Measurements from ENCODE around the gene XYLT2.

The XYLT2 gene

DNA sequence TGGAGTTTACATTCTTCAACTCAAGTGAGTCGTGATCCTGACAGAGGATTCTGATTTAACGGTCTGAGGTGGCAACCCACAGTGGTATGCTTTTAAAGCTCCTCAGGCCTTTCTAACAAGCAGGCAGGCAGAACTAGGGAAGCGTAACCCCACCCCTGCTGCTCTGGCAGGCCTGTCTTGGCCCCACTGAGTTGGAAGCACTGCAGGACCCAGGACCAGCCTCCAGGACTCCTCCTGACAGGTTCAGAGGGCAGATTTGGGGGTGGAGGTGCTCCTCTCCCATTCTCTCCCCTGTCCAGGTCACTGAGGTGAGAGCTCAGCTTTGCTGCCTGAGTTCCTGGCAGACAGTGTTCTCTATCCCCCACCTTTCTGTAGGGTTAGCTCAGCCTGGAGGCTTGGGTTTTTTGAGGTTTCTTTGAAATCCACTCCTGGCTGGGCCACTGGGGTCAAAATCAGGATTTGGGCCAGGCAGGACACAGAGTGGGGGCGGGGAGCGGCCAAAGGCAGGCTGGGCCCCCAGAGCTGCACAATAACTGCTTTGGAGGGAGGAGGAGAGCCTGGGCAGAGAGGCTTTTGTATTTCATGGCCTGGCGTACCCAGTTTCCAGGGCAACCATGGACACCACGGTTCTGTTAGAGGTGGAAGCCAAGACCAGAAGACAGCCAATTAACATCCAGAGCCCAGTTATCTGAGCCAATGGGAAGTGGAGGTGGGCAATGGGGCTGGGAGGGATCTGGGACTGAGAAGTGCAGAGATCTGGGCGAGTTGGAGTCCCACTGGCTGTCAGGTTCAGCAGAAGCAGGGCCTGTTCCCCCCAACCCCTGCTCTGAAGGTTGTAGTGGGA lies 17.5 kb downstream of the XYLT2 start:
- DNase-seq (ENCODE audit: low read depth in 2 of 2), result no peak

DNA sequence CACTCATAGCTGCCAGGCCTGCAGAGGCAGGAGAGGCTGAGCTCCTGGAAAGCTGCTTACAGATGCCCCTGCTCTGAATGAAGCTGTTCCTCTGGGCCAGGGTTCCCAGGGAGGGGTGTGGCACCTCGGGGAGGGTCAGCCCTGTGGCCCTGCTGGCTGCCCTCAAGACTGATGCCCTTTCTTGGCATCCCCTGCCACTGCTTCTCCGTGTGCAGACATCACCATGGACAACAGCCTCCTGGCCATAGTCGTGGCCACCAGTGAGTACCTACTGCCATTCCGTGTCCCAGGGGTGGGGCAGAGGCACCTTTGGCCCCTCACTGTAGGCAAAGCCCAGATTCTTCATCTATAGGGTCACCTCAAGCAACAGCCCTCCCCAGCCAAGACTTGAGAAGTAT lies 18.1 kb downstream of the XYLT2 start:
- DNase-seq (ENCODE audit: low read depth in 2 of 2), result no peak

DNA sequence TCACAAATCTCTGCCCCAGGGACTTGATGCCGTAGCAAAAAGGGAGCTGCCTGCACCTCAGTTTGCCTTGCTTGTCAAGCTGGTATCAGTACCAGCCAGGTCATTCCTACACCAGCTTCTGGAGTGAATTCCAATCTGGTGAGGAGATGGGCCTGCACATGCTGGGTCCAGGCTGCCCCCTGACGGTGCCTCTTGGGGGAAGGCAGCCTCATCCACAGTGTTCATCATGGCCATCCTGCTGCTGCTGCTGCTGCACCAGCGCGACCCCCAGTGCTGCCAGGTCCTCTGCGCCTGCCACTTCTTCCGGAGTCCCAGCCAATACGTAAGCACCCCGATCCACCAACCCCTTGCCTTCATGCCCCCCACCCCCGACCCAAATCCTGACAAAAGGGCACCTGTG lies 18.8 kb downstream of the XYLT2 start:
- no peak for DNase-seq (ENCODE audit: low read depth in 2 of 2)

DNA sequence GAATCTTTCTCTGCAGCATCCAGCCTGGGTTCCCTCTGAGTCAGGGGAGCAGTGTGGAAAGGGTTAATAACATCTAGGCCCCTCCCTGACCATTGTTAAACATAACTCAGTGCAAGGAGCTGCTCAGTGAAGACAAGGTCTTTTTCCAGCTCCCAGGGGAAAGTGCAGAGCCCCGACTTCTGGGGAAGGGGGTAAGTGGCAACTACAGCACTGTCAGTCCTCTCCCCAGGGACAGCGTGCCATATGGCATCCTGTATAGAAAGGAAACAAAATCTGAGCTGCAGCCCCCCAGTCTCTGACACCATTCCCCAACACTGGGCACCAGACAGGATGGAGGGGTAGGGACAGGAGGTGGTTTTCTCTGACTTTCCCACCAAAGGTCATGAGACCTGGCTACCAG lies 19.2 kb downstream of the XYLT2 start:
- DNase-seq (ENCODE audit: low read depth in 2 of 2), result no peak

DNA sequence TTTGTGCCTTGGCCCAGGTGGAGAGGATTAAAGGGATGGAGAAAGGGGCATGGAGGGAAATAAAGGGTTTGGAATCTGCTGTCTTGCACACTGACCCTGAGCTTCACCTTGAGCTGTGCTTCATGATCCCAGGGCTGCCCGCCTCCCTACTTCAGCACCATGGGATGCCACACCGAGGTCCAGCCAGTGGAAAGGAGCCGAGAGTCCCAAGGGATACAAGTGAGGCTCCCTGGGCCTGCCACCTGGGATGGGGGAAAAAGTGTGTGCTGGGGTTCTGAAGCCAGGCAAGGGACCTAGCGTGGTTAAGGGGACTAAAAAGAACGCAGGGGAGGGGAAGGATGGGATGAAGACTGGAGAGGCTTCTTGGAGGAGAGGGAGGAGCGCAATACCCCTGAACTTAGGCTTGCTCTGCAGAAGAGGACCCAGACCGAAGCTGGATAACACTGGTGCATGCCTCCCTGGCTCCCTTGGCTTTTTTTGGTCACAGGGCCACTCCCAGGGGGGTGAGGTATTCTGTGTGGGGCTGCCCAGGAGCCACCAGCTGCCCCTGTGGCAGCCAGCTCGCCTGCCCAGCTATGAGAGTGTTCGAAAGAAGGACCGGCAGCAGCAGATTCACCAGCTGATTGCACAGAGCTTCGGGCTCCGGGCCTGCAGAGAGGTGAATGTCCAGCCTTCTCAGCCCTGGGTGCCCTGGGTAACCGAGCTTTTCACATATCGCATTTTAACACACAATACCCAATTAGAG lies 19.9 kb downstream of the XYLT2 start:
- DNase-seq (ENCODE audit: low read depth in 2 of 2), result no peak

DNA sequence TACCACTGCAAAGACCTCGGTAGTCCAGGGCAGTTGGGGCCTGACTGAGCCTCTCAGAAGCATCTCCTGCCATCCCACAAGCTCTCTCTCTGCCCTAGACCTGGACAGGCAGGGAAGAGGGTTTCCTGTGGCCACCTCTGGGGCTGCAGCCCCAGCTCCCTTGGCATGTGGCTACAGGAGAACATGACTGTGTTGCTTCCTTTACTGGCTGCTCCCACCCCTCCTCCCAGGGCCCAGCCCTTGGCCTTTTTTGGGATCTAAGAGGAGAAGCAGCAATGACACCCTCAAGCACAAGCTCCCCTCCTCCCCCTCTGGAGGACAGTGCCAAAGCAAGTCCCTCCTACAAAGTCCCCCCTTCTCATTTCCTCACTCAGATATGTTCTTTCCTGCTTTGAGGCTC lies 21.5 kb downstream of the XYLT2 start:
- DNase-seq (ENCODE audit: low read depth in 2 of 2), result no peak

DNA sequence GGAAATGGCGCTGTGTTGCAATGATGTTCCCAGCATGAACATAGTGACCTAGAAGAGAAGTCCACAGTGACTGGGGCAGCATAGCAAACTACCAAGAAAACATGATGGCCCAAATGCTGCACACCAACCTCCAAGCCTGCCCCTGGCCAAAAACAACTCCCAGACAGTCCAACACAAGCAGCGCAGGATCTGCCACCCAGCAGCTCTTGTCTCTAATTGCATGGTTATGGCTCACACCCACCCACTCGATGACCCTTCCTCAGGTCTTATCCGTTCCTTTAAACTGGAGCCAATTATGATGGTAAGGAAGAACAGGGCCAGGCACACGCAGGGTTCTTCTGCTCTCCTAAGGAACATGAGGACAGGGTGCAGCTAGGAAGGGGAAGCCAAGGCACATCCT lies 24.1 kb downstream of the XYLT2 start:
- no peak for DNase-seq (ENCODE audit: low read depth in 2 of 2)

DNA sequence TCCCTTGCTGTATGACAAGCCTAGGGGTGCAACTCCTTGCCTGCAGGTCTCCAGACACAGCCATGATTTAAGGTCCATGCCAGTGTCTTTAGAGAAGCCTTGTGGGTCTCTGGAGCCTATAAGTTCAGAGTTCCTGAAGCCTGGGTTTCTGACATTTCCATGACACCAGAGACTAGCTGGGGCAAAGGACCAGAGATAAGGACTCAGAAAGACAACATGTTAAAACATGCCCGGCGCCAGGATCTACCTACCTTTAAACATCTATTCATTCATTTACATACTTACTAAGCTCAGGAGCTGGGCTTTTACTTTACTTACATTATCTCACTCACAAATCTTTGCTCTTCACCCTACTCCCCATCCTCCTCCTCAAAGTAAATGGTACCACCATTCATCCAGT lies 25.6 kb downstream of the XYLT2 start:
- DNase-seq (ENCODE audit: low read depth in 2 of 2), result no peak

DNA sequence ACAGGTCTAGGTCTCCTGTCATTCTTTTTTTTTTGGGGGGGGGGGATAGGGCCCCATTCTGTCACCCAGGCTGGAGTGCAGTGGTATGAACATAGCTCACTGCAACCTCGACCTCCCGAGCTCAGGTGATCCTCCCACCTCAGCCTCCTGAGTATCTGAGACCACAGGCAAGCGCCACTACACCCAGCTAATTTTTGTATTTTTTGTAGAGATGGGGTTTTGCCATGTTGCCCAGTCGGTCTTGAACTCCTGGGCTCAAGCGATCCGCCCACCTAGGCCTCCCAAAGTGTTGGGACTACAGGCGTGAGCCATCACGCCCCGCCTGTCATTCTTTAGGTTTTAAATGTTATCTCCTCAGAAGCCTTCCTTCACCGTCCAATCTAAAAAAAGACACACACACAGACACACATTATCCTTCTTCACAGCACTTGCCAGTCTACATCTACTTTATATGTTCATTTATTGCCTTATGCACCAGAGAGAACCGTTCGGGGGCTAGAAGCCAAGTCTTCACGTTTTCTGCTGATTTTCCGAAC lies 26.4 kb downstream of the XYLT2 start:
- no peak for DNase-seq (ENCODE audit: low read depth in 2 of 2)

DNA sequence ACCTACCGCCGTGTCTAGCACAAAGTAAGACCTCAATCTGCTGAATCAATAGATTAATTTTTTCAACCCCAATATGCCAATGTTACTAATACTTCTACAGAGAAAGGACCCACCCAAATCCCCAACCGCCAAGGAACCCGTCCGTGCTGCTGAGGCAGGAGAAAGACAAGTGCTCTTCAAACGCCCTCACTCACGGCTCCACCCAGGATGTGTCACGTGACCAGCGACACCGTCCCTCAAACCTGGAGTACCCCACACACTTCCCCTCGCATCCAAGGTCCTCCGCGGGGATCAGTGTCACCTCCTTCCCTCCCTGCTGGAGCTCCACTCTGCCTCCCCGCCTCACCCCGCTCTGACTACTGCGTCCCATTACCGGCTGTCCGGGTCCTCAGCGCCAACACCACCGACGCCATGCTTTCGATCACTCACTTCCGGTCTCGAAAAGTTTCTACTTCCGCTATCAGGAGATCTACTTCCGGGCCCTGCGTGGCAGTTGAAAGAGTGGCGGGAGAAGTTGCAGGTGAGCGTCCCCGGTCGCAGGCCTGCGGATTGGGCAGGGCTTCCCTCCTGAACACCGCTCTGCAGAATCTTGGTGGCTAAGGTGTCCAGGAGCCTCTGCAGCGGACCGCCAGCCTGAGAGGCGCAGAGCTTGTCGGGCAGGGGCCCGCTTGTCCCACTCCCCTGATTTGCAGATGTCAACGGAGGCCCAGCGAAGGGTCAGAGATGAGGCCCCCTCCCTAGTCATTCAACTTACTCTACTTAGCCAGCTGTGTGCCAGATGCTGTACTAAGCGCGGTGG lies 27.0 kb downstream of the XYLT2 start, which contains the start of the genes EME1 and MRPL27:
TSS of gene EME1 (plus strand) at position 472 of the 799 bp plus-strand sequence. CDS start 1,980 bp downstream, outside the sequence.
TSS of gene MRPL27 (minus strand) at position 427 of the 799 bp plus-strand sequence. CDS start at position 413, 14 bp downstream.
- DNase-seq (ENCODE audit: low read depth in 2 of 2), result peak; percentile 70 to 78

DNA sequence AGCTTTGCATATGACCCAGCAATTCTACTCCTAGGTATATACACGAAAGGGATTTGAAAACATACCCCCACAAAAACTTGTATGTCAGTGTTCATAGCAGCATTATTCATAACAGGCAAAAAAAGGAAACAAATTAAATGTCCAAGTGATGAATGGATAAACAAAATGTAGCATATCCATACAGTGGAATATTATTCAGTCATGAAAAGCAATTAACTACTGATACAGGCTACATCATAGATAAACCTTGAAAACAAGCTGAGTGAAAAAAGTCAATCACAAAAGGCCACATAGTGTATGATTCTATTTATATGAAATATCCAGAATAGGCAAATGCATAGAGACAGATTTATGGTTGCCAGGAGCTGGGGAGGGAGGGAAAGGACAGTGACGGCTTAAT lies 27.8 kb downstream of the XYLT2 start:
- no peak for DNase-seq (ENCODE audit: low read depth in 2 of 2)

DNA sequence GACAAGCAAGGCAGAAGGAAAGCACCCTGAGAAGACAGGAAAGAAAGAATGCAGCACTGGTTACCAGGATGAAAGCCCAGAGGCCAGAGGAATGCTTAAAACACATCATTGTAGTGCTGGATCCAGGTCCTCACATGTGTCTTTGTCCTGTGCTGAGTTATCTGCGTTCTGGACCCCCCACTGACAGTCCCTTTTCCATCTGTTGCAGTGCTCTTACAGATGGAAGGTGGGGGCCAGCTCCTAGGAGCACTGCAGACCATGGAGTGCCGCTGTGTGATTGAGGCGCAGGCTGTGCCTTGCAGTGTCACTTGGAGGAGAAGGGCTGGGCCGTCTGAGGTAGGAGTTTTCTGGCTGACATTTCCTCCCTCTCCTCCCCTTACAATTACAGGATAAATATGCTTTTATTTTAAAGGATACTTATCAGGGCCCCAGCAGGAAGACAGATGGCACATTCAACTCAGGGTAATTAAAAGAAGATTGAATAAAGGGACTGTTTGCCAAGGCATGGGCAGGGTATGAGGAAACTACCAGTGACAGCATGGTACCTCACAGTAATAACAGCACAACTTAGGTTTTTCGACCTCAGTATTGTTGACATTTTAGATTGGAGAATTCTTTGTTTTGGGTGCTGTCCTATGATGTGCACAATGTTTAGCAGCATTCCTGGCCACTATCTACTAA lies 30.1 kb downstream of the XYLT2 start:
- no peak for DNase-seq (ENCODE audit: low read depth in 2 of 2)

DNA sequence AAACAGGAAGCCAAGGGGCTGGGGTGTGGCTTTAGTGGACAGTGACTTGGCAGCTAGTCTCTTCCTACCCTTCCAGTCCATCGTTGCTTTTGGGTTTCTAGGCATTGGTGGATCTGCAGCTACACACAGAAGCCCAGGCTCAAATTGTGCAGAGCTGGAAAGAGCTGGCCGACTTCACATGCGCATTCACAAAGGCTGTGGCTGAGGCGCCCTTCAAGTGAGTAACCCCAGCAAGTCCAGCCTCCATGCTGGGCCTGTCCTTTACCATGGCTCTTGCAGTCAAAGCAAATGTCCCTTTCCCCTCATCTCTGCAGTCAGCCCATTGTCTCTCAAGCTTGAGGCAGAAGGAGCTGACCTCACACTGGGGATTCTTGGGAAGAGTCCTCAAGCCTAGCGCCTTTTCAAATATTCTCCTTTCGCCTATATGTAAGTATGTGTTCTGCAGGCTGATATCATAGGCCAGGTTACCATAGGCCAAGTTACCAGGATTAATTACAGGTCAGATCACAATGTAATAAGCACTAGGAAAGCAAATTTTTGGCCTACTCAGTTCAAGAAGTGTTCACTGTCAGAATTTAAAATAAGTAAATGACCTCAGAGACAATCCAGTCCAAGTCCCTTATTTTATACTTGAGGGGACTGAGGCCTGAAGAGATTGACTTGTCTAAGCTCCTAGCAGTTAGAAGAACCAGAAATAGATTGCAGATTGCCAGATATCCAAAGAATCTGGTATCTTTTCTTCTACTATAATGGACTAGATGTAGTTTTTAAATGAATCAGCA lies 33.6 kb downstream of the XYLT2 start:
- no peak for DNase-seq (ENCODE audit: low read depth in 2 of 2)

DNA sequence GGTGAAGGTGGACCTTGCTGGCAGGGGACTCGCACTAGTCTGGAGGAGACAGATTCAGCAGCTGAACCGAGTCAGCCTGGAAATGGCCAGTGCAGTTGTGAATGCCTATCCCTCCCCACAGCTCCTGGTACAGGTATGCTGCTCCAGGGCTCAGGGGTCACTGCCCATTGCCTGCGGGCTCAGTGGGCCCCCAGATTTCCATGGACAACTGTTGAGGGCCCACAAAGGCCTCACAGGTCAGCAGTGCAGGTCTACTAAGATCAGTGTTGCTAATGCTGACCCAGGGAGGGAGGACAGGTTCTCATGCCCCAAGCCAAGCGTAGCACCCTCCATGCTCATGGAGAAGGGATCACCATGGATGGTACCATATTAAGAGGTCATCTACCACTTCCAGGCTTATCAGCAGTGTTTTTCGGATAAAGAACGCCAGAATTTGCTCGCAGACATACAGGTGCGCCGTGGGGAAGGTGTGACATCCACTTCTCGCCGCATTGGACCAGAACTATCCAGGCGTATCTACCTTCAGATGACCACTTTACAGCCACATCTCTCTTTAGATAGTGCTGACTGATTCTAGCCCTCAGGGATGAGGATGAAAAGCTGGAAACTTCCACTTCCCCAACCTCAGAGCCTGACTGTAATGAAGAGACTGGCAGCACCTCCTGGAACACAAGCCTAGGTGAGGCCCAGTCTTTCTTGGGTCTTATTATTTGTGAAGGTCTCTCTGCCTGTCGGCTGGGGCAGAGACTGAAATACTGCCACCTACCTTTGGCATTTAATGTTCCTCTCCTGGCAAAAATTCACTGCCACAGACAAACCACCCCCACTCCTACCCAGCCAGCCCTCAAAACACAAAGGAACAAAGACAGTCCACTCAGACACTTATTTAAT lies 34.7 kb downstream of the XYLT2 start:
- no peak for DNase-seq (ENCODE audit: low read depth in 2 of 2)

DNA sequence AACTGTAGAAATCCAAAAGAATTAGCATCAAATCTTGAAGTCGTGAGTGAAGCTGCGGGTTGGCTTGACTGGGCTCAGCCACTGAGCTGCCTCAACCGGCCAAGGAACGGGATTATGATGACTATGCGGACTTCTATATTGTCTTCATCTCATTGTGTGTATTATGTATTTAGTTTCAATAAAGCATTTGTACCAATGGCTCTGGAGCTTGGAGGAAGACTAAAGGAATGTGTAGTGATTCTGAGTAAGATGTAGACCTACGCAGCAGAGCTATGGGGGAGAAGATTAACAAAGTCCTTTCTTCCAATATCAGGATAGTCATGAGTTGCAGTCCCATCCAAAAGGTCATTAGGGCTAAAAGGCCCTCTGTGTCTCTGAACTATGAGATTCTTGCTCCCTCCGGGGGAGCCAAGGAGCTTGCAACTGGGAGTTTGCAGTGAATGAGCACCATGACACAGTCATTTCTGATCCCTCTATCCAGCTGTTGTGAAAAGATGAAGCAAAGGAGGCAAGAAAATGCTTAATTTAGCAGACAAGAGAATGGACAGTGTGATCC lies 35.4 kb downstream of the XYLT2 start:
- DNase-seq (ENCODE audit: low read depth in 2 of 2), result no peak

DNA sequence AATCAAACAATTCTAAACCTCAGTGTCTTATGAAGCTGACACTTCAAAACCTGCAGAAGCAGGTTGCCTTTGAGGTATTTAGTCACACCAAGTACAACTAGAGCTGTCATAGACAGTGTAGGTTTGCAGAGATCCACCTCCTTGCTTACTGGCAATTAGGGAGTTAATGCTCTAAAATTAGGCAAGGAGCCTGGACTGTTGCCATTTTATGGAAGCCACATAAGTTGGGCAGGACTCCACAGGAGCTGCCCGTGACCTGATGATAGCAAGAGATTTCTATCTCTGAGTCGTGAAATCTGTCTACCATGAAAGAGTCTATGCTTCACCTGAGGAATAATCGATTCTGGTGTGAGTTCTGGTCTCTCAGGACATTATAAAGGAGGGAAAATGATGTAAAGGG lies 36.0 kb downstream of the XYLT2 start:
- no peak for DNase-seq (ENCODE audit: low read depth in 2 of 2)

DNA sequence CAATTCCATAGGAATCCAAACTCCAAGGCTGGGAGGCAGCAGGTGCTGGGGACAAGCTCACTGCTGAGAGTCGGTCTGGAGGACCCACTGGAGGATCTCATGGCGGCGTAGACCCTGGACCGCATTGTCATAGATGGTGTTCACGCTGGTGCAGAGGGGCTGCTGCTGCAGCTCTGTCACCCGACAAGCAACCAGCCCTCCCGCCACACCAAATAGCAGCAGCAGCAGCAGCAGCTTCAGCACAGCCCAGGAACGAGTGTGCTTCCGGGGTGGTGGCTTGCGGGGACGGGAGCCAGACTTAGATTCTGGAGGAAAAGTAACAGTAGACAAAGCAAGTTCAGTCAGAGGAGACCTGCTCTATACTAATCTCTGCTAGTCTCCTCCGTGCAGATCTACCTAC lies 37.0 kb downstream of the XYLT2 start:
- DNase-seq (ENCODE audit: low read depth in 2 of 2), result no peak

DNA sequence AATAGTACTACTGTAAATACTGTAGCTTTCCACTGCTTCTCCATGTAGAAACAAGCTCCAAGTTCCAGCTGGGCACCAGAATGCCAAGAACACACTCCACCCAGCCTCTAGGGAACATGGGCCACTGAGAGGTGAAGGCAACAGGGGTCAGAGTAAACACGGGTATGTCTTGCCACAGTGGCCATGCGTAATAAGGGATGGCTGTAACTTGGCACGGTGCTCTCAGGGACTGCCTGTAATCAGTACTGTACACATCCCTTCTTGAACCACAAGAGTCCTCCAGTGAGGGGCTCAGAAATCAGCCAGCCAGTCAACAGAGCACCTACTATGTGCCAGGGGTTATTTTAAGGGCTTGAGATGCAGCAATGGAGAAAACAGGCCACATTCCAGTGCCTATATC lies 40.6 kb downstream of the XYLT2 start:
- DNase-seq (ENCODE audit: low read depth in 2 of 2), result no peak

DNA sequence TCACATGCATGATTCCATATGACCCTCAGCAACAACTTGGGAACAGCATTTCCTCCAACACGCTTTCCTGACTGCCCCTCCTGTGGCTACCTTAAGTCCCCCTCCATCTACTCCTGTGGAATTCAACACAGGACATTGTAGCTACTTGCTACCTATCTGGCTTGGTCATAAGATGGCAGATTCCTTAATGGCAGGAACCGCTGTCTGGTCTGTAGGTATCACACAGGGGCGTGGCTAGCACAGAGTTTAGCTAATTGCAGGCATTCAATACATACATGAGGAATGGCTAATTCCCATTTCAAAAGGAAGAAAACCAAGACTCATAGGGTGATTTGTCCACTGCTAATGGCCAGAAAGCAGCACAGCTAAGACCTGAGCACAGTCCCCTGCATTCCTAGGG lies 42.8 kb downstream of the XYLT2 start:
- no peak for DNase-seq (ENCODE audit: low read depth in 2 of 2)

All from stimulated activated CD4-positive, alpha-beta T cell treated with anti-CD3 and anti-CD28 coated beads, Interleukin-12 subunit alpha, Interleukin-12 subunit beta, amount 100 ng/mL, for 24 hours (primary cell).